ENCODE data around the gene CORO7. TPM values are rescaled to one million over a fixed set of nuclear protein-coding genes. Genes with fewer than 3 reads are reported as not detected.

Gene CORO7
- total RNA-seq, 1 experiment from 2014 or later = 14.3 TPM

- peaks cover 9% of the 10 kb centered on the region; the same call in 1 of the 2 replicates for H4K20me1 ChIP-seq (ENCODE audit: low read length)
- peaks cover 20% of the 10 kb centered on the region for H3K79me2 ChIP-seq (ENCODE audit: low read length)
These were observed 43.0 kb downstream of the CORO7 start for GRCh38 chr16:4373356-4373908.

DNA sequence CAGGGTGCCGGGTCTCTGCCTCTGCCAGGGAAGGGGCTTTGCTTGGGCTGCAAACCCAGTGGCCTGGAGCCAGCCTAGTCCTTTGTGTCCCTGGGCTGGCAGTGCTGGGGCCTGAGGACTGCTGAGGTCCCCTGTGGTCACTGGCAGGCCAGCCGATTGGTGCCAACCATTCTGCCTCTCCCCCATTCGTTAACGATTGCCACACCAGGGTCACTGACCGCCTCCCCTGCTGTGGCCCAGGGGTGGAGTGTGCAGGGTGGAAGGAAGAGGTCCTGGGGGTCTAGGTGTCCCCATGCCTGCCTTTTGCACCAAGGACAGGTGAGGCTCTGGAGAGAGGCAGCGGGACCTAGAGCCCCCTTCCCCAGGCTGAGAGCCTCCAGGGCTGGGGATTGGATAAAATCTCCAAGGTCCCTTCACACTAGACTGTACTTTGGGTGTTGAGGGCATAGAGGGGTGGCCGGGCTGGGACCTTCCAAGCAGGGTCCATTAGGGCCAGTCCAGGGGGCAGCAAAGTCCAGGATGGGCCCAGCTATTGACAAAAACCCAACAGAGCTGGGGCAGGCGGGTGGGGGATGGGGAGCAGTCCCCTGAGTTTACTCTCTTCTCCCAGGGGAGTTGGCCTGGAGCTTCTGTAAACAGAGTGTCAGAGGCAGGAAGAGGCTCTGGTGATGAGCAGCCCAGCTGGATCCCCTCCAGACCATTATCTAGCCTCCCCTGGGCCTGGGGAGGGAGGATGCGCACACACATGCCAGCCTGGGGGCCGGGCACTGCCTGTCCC, 43.6 kb downstream of the CORO7 start:
- BruUV-seq (replicated peaks) = TSS peak; percentile 56
- Histone ChIP-seq H3K27me3 (ENCODE audit: low read length) (no peaks in the 10 kb centered on the region), H3K9ac (ENCODE audit: low read length) (peak overlapping the region; percentile 45; the same call in 1 of the 2 replicates), H3K9me3 (ENCODE audit: low read length) (no peaks in the 10 kb centered on the region), H3K4me1 (ENCODE audit: insufficient read depth, low read length) (peaks cover 70% of the 10 kb centered on the region), H3K27ac (ENCODE audit: low read length) (no peak overlapping the region), H3K9me2 (replicated peaks; ENCODE audit: low read length) (no peaks in the 10 kb centered on the region), H3K4me2 (ENCODE audit: low read length) (peak overlapping the region; percentile 100), H2AFZ (ENCODE audit: low read length) (no peak overlapping the region), H3K4me3 (ENCODE audit: low read length) (peak overlapping the region; percentile 91), H4K20me1 (ENCODE audit: low read length) (peaks cover 9% of the 10 kb centered on the region; the same call in 1 of the 2 replicates), H3K36me3 (ENCODE audit: low read depth, low read length) (no peaks in the 10 kb centered on the region), H3K79me2 (ENCODE audit: low read length) (peaks cover 20% of the 10 kb centered on the region), H3F3A (ENCODE audit: low read length, unreplicated experiment) (no peaks in the 10 kb centered on the region)
- ATAC-seq = peak; percentile 14
- ChIA-PET CTCF (interaction anchor here (0.7 kb wide), 1 partner anchor 30 kb away, joined by 3 read pairs; no protein-coding TSS in a partner anchor), POLR2A (ENCODE audit: unreplicated experiment) (no interaction called here)
- intact Hi-C loops (cut with micrococcal nuclease) = no loop called here
- DNase-seq = peak; percentile 67
- TF ChIP-seq EZH2 (IDR thresholded peaks at IDR 0.05; ENCODE audit: low read length, unreplicated experiment) (no peak), CTCF (conservative IDR thresholded peaks at IDR 0.05; ENCODE audit: low read depth, low read length) (no peak), EZH2phosphoT487 (IDR thresholded peaks at IDR 0.05; ENCODE audit: borderline replicate concordance, low read length) (no peak)

More at GRCh38 chr16:4373356-4373908, 43.0 kb downstream of the CORO7 start:
- ChIA-PET CTCF (interaction anchor here (0.7 kb wide), 1 partner anchor 29 kb away, joined by 3 read pairs; no protein-coding TSS in a partner anchor), POLR2A (ENCODE audit: unreplicated experiment) (no interaction called here)
- DNase-seq (peak; percentile 47), ATAC-seq (no peak)
- Histone ChIP-seq H2AFZ (ENCODE audit: low read length) (no peak overlapping the region), H3K27me3 (ENCODE audit: low read length) (no peaks in the 10 kb centered on the region), H3K9me3 (ENCODE audit: low read length) (no peaks in the 10 kb centered on the region), H3K27ac (ENCODE audit: low read length) (peak overlapping the region; percentile 17; the same call in 1 of the 2 replicates), H3K4me3 (ENCODE audit: low read length) (peak overlapping the region; percentile 91), H3K4me2 (ENCODE audit: low read length) (peak overlapping the region; percentile 100), H3F3A (ENCODE audit: low read length, unreplicated experiment) (no peaks in the 10 kb centered on the region), H3K4me1 (ENCODE audit: insufficient read depth, low read length) (peaks cover 65% of the 10 kb centered on the region), H3K9ac (ENCODE audit: low read length) (no peak overlapping the region), H3K36me3 (ENCODE audit: low read depth, low read length) (no peaks in the 10 kb centered on the region), H3K9me2 (replicated peaks; ENCODE audit: low read length) (no peaks in the 10 kb centered on the region)
- no TSS peak for BruUV-seq (replicated peaks)
- intact Hi-C loops (cut with micrococcal nuclease) = no loop called here
- no peak for TF ChIP-seq EZH2 (IDR thresholded peaks at IDR 0.05; ENCODE audit: low read length, unreplicated experiment)
- TF ChIP-seq EZH2phosphoT487 (IDR thresholded peaks at IDR 0.05; ENCODE audit: borderline replicate concordance, low read length) = no peak
- no peak for TF ChIP-seq CTCF (conservative IDR thresholded peaks at IDR 0.05; ENCODE audit: low read depth, low read length)
